Measurements from ENCODE around the gene TNIK.

DNA sequence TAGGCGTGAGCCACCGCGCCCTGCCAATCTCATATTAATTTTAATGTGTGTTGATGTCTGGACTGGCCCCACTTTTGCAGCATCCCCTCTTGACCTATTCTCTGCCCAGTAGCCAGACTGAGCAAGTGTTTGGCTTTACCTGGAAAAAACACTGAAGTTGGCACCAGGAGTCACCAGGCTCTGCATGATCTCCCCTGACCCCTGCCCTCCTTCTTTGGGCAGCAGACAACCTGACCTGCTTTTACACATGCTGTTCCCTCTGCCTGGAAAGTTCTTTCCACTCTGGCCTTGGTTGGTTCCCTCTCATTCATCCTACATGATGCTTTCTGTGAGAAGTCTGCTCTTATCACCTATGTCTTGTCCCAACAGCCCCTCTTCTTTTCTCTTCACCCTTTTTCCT is 365.8 kb downstream of the TNIK start:
- TF ChIP-seq JUND (IDR thresholded peaks at IDR 0.05) (no peak), GABPA (IDR thresholded peaks at IDR 0.05 in 1 of 2, conservative IDR thresholded peaks at IDR 0.05 in 1 of 2) (no peak)
- TF ChIP-seq, protein P1, sequence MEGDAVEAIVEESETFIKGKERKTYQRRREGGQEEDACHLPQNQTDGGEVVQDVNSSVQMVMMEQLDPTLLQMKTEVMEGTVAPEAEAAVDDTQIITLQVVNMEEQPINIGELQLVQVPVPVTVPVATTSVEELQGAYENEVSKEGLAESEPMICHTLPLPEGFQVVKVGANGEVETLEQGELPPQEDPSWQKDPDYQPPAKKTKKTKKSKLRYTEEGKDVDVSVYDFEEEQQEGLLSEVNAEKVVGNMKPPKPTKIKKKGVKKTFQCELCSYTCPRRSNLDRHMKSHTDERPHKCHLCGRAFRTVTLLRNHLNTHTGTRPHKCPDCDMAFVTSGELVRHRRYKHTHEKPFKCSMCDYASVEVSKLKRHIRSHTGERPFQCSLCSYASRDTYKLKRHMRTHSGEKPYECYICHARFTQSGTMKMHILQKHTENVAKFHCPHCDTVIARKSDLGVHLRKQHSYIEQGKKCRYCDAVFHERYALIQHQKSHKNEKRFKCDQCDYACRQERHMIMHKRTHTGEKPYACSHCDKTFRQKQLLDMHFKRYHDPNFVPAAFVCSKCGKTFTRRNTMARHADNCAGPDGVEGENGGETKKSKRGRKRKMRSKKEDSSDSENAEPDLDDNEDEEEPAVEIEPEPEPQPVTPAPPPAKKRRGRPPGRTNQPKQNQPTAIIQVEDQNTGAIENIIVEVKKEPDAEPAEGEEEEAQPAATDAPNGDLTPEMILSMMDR (IDR thresholded peaks at IDR 0.05; ENCODE audit: low read depth, low read length, missing input control), result no peak
- TF ChIP-seq, protein P2, sequence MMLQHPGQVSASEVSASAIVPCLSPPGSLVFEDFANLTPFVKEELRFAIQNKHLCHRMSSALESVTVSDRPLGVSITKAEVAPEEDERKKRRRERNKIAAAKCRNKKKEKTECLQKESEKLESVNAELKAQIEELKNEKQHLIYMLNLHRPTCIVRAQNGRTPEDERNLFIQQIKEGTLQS (IDR thresholded peaks at IDR 0.05), result no peak
- TF ChIP-seq, protein P3, sequence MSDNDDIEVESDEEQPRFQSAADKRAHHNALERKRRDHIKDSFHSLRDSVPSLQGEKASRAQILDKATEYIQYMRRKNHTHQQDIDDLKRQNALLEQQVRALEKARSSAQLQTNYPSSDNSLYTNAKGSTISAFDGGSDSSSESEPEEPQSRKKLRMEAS (IDR thresholded peaks at IDR 0.05), result no peak
